ENCODE data around the gene USP36. TPM values are rescaled to one million over a fixed set of nuclear protein-coding genes. Genes with fewer than 3 reads are reported as not detected.

Gene USP36
- total and polyA plus RNA-seq, 3 experiments from 2014 or later = 43.2 to 122 (median 118) TPM

- H3K4me1 Mint-ChIP-seq = peaks cover 4 to 23% (median 22%) of the 10 kb centered on the region in 3 donors
- Histone ChIP-seq H3K9me3 (ENCODE audit: low read length) (no peaks in the 10 kb centered on the region), H3K27ac (ENCODE audit: low read depth, low read length) (no peak overlapping the region), H3K27me3 (ENCODE audit: insufficient read depth, low read length, poor library complexity, severe bottlenecking) (no peaks in the 10 kb centered on the region), H3K36me3 (ENCODE audit: insufficient read depth, low read length) (no peaks in the 10 kb centered on the region), H3K4me3 (ENCODE audit: low read length) (no peak overlapping the region), H3K4me1 (ENCODE audit: insufficient read depth, low read length) (peaks cover 19% of the 10 kb centered on the region)
- no peak overlapping the region for H3K4me3 Mint-ChIP-seq
- DNase-seq = no peak
- ChIA-PET POLR2A (no interaction called here), CTCF (no interaction called here)
- H3K27ac Mint-ChIP-seq = no peak overlapping the region
- H3K27me3 Mint-ChIP-seq = peaks cover 20 to 31% of the 10 kb centered on the region in 2 donors
- H3K36me3 Mint-ChIP-seq = no peaks in the 10 kb centered on the region
- no peaks in the 10 kb centered on the region for H3K9me3 Mint-ChIP-seq
Measured at GRCh38 chr17:78884148-78884825, 43.7 kb upstream of the USP36 start.

GRCh38 chr17:78883533-78884131 is 43.0 kb upstream of the USP36 start:
- H3K36me3 Mint-ChIP-seq = no peaks in the 10 kb centered on the region
- no peak overlapping the region for H3K4me3 Mint-ChIP-seq
- no peaks in the 10 kb centered on the region for H3K9me3 Mint-ChIP-seq
- H3K36me3 ChIP-seq (ENCODE audit: insufficient read depth, low read length) = no peaks in the 10 kb centered on the region
- peak in 1 of 5 donors; percentile 23 for DNase-seq
- H3K27ac ChIP-seq (ENCODE audit: low read depth, low read length) = no peak overlapping the region
- peaks cover 22% of the 10 kb centered on the region for H3K4me1 ChIP-seq (ENCODE audit: insufficient read depth, low read length)
- H3K9me3 ChIP-seq (ENCODE audit: low read length) = no peaks in the 10 kb centered on the region
- POLR2A ChIA-PET = no interaction called here
- no peak overlapping the region for H3K4me3 ChIP-seq (ENCODE audit: low read length)
- peaks cover 4 to 23% (median 22%) of the 10 kb centered on the region in 3 donors for H3K4me1 Mint-ChIP-seq
- H3K27me3 ChIP-seq (ENCODE audit: insufficient read depth, low read length, poor library complexity, severe bottlenecking) = no peaks in the 10 kb centered on the region
- H3K27ac Mint-ChIP-seq = no peak overlapping the region
- peaks cover 16 to 35% of the 10 kb centered on the region in 2 donors for H3K27me3 Mint-ChIP-seq
- CTCF ChIA-PET = no interaction called here

- Mint-ChIP-seq H3K4me3 (no peak overlapping the region), H3K27me3 (peaks cover 16 to 38% of the 10 kb centered on the region in 2 donors), H3K9me3 (no peaks in the 10 kb centered on the region), H3K27ac (no peak overlapping the region), H3K36me3 (no peaks in the 10 kb centered on the region), H3K4me1 (peaks cover 4 to 23% (median 22%) of the 10 kb centered on the region in 3 donors)
- POLR2A ChIA-PET = no interaction called here
- Histone ChIP-seq H3K4me1 (ENCODE audit: insufficient read depth, low read length) (peaks cover 22% of the 10 kb centered on the region), H3K9me3 (ENCODE audit: low read length) (no peaks in the 10 kb centered on the region), H3K36me3 (ENCODE audit: insufficient read depth, low read length) (no peaks in the 10 kb centered on the region), H3K4me3 (ENCODE audit: low read length) (no peak overlapping the region), H3K27ac (ENCODE audit: low read depth, low read length) (no peak overlapping the region), H3K27me3 (ENCODE audit: insufficient read depth, low read length, poor library complexity, severe bottlenecking) (no peaks in the 10 kb centered on the region)
- CTCF ChIA-PET = no interaction called here
- DNase-seq = no peak
Measured at GRCh38 chr17:78883089-78883532, 42.5 kb upstream of the USP36 start.

GRCh38 chr17:78882540-78883088 is 42.0 kb upstream of the USP36 start:
- ChIA-PET POLR2A (no interaction called here), CTCF (no interaction called here)

GRCh38 chr17:78879635-78880186 is 39.1 kb upstream of the USP36 start:
- POLR2A ChIA-PET = no interaction called here

More at GRCh38 chr17:78882540-78883088, 42.0 kb upstream of the USP36 start:
- Histone ChIP-seq H3K9me3 (ENCODE audit: low read length) (no peaks in the 10 kb centered on the region), H3K27me3 (ENCODE audit: insufficient read depth, low read length, poor library complexity, severe bottlenecking) (no peaks in the 10 kb centered on the region), H3K4me1 (ENCODE audit: insufficient read depth, low read length) (peaks cover 22% of the 10 kb centered on the region), H3K27ac (ENCODE audit: low read depth, low read length) (no peak overlapping the region), H3K36me3 (ENCODE audit: insufficient read depth, low read length) (no peaks in the 10 kb centered on the region), H3K4me3 (ENCODE audit: low read length) (no peak overlapping the region)
- peaks cover 21 to 40% of the 10 kb centered on the region in 2 donors for H3K27me3 Mint-ChIP-seq
- no peaks in the 10 kb centered on the region for H3K36me3 Mint-ChIP-seq
- H3K27ac Mint-ChIP-seq = no peak overlapping the region
- no peak for DNase-seq
- H3K4me1 Mint-ChIP-seq = peaks cover 4 to 23% (median 22%) of the 10 kb centered on the region in 3 donors
- H3K9me3 Mint-ChIP-seq = no peaks in the 10 kb centered on the region
- H3K4me3 Mint-ChIP-seq = no peak overlapping the region

GRCh38 chr17:78878871-78879527 is 38.4 kb upstream of the USP36 start:
- Histone ChIP-seq H3K4me3 (ENCODE audit: low read length) (peak overlapping the region; percentile 53), H3K36me3 (ENCODE audit: insufficient read depth, low read length) (no peaks in the 10 kb centered on the region), H3K27ac (ENCODE audit: low read depth, low read length) (no peak overlapping the region), H3K4me1 (ENCODE audit: insufficient read depth, low read length) (peaks cover 22% of the 10 kb centered on the region), H3K27me3 (ENCODE audit: insufficient read depth, low read length, poor library complexity, severe bottlenecking) (no peaks in the 10 kb centered on the region), H3K9me3 (ENCODE audit: low read length) (no peaks in the 10 kb centered on the region)
- Mint-ChIP-seq H3K4me1 (peaks cover 4 to 22% (median 17%) of the 10 kb centered on the region in 3 donors), H3K4me3 (peak overlapping the region in 6 of 7 donors; percentile 30 to 67 (median 52)), H3K36me3 (no peaks in the 10 kb centered on the region), H3K9me3 (no peaks in the 10 kb centered on the region), H3K27ac (peak overlapping the region in 2 of 8 donors; percentile 17 to 34), H3K27me3 (peaks cover 23 to 41% of the 10 kb centered on the region in 2 donors)
- CTCF ChIA-PET = interaction anchor here (1.8 kb wide), 1 partner anchor 13 kb away, joined by 7 read pairs; no protein-coding TSS in a partner anchor
- POLR2A ChIA-PET = no interaction called here
- no peak for DNase-seq

More at GRCh38 chr17:78879635-78880186, 39.1 kb upstream of the USP36 start:
- Histone ChIP-seq H3K9me3 (ENCODE audit: low read length) (no peaks in the 10 kb centered on the region), H3K27me3 (ENCODE audit: insufficient read depth, low read length, poor library complexity, severe bottlenecking) (no peaks in the 10 kb centered on the region), H3K4me1 (ENCODE audit: insufficient read depth, low read length) (peaks cover 22% of the 10 kb centered on the region), H3K36me3 (ENCODE audit: insufficient read depth, low read length) (no peaks in the 10 kb centered on the region), H3K4me3 (ENCODE audit: low read length) (peak overlapping the region; percentile 53), H3K27ac (ENCODE audit: low read depth, low read length) (no peak overlapping the region)
- Mint-ChIP-seq H3K9me3 (no peaks in the 10 kb centered on the region), H3K4me3 (peak overlapping the region in 6 of 7 donors; percentile 27 to 67 (median 54)), H3K27me3 (peaks cover 23 to 37% of the 10 kb centered on the region in 2 donors), H3K4me1 (peaks cover 4 to 22% (median 17%) of the 10 kb centered on the region in 3 donors), H3K36me3 (no peaks in the 10 kb centered on the region), H3K27ac (peak overlapping the region in 3 of 8 donors; percentile 45 to 92 (median 50))
- CTCF ChIA-PET = no interaction called here
- DNase-seq = peak in 1 of 5 donors; percentile 49

- Mint-ChIP-seq H3K27me3 (peaks cover 23 to 41% of the 10 kb centered on the region in 2 donors), H3K4me3 (no peak overlapping the region), H3K9me3 (no peaks in the 10 kb centered on the region), H3K27ac (no peak overlapping the region), H3K4me1 (peaks cover 4 to 21% (median 17%) of the 10 kb centered on the region in 3 donors), H3K36me3 (no peaks in the 10 kb centered on the region)
- ChIA-PET CTCF (interaction anchor here (1.8 kb wide), 1 partner anchor 12 kb away, joined by 7 read pairs; no protein-coding TSS in a partner anchor), POLR2A (no interaction called here)
- no peak overlapping the region for H3K4me3 ChIP-seq (ENCODE audit: low read length)
- H3K27ac ChIP-seq (ENCODE audit: low read depth, low read length) = no peak overlapping the region
- no peak for DNase-seq
- no peaks in the 10 kb centered on the region for H3K36me3 ChIP-seq (ENCODE audit: insufficient read depth, low read length)
- H3K4me1 ChIP-seq (ENCODE audit: insufficient read depth, low read length) = peaks cover 20% of the 10 kb centered on the region
- H3K9me3 ChIP-seq (ENCODE audit: low read length) = no peaks in the 10 kb centered on the region
- H3K27me3 ChIP-seq (ENCODE audit: insufficient read depth, low read length, poor library complexity, severe bottlenecking) = no peaks in the 10 kb centered on the region
Measured at GRCh38 chr17:78878261-78878660, 37.6 kb upstream of the USP36 start.

Measured in CD8-positive, alpha-beta memory T cell (primary cell).